NOMO-1 treated with DMSO at 0.1 percent for 48 hours (cell line): ENCODE results near the gene NME3.

Experiments used
- DNase-seq: peaks from one replicate; lab custom pipeline; 2025; ENCODE audit not compliant: unreplicated experiment; lab: John Stamatoyannopoulos, UW

The NME3 gene

GRCh38 chr16:1770328-1771187 is 785 bp downstream of the NME3 start:
- no peak for DNase-seq

DNA sequence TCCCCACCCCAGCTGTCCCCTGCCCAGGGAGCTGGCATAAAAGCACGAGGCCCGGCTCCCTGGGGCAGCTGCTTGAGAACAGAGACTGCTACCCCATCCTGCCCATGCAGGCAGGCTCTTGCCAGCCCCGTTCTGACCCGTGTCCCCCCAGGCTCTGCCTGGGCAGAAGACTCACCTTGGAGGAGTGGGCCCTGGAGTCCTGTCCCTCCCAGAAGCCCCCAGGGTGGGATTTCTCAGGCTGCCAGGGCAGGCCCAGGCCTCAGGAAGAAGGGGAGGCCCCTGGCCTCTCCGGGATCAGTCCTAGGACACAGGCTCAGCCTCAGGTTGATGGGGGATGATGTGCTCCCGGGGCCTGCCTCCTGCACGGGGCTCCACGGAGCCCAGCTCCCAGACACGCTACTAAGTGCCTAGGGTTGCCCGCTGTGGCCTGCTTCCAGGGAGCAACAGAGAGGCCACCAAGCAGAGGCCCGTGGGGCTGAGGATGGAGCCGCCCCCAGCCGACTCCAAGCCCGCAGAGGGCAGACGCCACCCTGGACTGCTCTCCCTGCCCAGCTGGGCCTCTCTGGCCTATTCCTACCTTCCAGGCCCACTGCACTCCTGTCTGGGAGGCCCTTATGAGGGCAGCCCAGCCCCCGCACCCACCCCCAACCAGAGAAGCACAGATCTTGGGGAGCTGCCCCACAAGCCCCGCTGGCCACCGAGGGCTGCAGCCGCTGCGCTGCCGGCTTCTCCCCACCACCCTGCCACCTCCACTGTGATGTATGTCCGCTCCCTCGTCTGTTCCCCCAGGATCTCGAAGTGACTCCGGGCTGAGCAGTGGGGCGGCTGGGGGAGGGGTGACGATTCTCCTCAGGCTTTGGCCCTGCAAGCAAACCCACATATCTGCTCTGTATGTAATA is 1.7 kb downstream of the NME3 start:
- no peak for DNase-seq

GRCh38 chr16:1768767-1769401 is 2.5 kb downstream of the NME3 start:
- no peak for DNase-seq

GRCh38 chr16:1768061-1768766 is 3.1 kb downstream of the NME3 start:
- DNase-seq: no peak

DNA sequence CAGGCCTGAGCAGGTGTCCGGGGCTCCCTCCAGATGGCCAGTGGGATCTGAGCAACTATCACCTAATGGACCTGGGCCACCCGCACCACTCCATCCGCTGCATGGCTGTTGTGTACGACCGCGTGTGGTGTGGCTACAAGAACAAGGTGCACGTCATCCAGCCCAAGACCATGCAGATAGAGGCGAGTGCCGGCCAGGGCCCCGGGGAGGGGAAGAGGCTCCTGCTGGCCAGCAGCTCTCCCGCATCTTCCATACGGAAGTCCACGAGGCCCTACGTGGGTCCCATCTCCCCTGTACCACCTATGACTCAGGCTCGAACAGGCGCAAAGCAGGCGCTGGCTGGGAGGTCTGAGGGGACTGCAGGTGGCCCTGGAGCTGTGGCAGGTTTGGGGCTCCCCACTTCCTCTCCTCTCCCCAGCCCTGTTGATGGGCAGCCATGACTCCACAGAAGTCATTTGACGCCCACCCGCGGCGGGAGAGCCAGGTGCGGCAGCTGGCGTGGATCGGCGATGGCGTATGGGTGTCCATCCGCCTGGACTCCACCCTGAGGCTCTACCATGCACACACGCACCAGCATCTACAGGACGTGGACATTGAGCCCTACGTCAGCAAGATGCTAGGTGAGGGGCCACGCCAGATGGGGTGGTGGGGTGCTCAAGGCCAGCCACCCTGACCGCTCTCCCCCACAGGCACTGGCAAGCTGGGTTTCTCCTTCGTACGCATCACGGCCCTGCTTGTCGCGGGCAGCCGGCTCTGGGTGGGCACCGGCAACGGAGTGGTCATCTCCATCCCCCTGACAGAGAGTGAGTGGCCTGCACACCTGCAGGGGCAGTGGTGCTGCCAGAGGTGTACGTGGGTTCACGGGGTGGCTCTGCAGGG is 4.0 kb downstream of the NME3 start:
- DNase-seq: no peak

- DNase-seq: no peak
Measured at GRCh38 chr16:1766701-1767100, 4.6 kb downstream of the NME3 start.

- no peak for DNase-seq
Measured at GRCh38 chr16:1766231-1766630, 5.1 kb downstream of the NME3 start.

- no peak for DNase-seq
Measured at GRCh38 chr16:1765826-1766225, 5.5 kb downstream of the NME3 start.

GRCh38 chr16:1764971-1765370 is 6.4 kb downstream of the NME3 start:
- DNase-seq: no peak

DNA sequence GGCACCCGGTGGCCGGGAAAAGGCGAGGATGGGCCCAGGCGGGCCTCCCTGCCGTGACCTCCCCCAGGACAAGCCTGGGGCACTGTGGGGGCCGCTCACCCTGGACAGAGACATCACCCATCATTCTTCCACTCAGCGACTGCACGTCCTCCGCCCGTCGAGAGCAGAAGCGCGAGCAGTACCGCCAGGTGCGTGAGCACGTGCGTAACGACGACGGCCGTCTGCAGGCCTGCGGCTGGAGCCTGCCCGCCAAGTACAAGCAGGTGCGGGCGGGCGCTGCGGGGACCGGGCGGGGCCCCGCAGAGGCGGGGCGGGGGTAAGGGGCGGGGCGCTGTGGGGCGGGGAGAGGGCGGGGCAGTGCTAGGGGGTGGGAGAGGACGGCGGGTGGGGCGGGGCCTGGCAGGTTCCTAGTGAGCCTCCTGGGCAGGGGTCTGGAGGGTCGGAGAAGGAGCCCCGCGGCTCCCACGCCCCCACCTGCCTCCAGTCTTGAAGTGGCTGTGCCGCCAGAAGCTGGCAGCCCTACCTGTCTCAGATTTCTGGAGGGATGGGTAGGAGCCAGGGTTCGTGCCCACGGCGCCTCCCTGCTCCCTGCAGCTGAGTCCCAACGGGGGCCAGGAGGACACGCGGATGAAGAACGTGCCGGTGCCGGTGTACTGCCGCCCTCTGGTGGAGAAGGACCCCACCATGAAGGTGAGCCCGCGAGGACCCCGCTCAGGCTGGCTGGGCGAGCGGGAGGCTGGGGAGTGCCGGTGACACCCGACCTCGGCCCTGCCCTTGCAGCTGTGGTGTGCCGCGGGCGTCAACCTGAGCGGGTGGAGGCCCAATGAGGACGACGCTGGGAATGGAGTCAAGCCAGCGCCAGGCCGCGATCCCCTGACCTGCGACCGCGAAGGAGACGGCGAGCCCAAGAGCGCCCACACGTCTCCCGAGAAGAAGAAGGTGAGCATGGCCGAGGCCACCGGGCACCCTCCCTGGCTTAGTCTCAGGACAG is 7.5 kb downstream of the NME3 start:
- no peak for DNase-seq

DNA sequence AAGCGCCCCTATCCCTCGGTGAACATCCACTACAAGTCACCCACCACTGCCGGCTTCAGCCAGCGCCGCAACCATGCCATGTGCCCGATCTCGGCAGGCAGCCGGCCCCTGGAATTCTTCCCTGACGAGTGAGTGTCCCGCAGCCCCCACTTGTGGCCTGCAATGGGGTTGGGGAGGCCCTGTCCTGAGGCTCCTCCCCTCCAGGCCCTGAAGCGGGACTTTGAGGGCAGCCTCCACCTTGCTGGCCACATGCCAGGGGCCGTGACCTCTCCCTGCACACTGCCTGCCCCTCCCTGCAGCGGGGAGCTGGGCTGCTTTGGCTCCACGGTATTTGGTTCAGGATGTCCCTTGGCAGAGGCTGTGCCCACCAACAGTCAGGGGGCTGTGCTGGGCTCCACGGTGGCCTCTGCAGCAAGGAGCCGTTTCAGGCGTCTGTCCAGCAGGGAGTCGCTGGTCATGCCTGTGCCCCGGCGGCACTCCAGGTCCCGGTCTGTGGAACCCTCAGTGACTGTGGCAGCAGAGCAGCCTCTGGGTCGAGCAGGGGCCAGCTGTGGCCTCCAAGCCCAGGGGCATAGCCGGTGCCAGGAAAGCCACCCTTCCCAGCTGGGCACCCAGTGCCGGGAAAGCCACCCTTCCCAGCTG is 8.3 kb downstream of the NME3 start:
- DNase-seq: no peak

DNA sequence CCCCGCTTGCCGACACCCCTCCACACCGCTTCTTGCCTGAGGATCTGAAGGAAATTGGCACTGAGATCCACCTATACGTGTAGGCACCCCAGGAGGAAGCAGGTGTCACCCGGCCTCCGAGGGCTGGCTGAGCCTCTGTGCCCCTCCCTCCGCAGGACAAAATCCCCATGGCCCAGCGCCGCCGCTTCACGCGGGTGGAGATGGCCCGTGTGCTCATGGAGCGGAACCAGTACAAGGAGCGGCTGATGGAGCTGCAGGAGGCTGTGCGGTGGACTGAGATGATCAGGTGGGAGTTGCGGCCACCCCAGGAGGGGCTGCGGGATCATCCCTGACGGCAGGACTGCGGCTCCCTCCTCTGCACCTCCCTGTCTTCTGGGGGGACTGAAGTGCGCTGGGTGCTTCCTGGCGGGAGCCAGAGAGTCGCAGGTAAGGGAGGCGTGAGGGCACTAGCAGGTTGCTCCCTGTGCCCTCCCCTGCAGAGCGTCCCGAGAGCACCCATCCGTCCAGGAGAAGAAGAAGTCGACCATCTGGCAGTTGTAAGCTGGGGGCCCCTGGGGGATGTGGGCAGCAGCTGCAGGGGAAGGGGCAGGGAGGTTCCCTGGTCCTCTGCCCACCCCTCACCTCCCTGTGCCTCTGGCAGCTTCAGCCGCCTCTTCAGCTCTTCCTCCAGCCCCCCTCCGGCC is 9.0 kb downstream of the NME3 start:
- DNase-seq: no peak

- DNase-seq: no peak
Measured at GRCh38 chr16:1761751-1762150, 9.6 kb downstream of the NME3 start.

DNA sequence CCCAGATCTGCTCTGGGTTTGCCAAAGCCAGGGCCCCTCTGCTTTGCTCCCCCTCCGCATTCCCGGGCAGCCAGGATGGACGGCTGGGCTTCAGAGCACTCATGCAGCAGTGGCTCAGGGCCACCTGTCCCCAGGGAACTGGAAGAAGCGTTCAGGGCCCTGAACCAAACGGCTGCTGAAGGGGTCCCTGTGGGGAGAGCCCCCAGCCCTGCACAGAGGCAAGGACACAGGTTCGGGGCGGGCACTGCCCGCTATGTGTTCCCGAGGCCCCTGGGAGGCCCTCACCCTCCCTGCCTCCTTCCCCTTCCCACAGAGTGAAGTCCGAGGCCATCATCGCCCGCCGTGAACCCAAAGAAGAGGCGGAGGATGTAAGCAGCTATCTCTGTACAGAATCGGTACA is 10.4 kb downstream of the NME3 start:
- DNase-seq: no peak

- no peak for DNase-seq
Measured at GRCh38 chr16:1759511-1759910, 11.8 kb downstream of the NME3 start.

DNA sequence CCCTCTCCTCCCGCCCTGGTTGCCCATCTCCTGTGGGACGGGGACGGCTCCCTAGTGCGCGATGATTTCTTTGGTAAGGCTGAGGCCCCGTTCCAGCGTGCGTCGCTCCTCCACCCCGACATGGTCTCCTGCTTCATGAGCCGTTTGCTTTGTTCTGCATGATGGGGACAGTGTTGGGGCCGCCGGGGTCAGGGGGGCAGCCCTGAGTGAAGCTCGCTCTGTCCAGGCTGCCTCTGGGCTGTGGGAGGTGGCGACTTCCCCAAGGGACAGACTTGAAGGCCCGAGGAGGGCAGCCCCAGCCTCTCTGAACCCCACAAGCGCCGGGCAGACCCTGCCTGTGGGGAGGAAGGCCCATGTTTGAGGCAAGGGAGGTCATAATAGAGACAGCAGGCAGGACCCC is 12.4 kb downstream of the NME3 start:
- DNase-seq: no peak

DNA sequence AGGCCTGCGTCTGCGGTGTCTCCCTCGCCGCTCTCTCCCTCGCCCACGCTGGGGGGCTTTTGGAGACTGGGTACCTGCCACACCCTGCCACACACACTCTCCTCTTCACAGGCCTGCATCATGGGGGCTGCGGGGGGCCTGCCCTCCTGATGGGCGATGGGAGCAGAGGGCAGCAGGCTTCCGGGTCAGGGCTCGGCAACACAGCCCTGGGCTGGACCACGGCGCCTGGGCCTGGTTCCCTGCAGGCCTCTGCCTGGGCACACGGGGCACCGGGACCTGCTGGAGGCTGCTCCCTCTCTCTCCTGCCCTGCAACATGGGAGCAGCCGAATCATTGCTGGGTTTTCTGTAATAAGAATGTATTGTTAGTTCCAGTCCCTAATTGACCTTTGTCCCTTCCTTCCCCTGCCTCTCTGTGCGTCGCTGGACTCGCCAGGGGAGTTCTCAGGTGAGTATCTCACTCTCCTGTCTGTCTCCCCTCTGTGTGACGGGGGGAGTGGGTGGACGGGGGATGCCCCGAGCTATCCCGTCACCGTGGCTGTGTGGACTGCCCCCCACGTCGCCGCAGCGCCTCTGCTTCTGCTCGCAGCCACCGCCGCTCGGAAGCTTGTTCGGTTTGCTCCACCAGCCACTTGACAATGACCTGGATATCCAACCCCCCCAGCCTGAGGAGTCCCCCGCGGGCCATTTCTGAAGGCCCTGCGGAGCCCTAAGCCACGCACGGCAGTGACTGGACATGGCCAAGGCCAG is 13.5 kb downstream of the NME3 start:
- no peak for DNase-seq
